Activated CD4-positive, alpha-beta T cell treated with anti-CD3 and anti-CD28 coated beads, Interleukin-10, Interleukin-2, amounts not matched to agents 100 ng/mL and 50 ng/mL, durations not matched to agents 16 hours and 8 hours (primary cell): ENCODE results near the gene ALAD.
A peak's percentile ranks its signal among the peaks of the same experiment; 100 is the strongest.
"Not testable (repeated sequence)": the region's sequence is repeated elsewhere in the genome, so short reads cannot be mapped to it uniquely, and the experiment has no call there.

Source experiments
- DNase-seq: peaks from one replicate; pipeline ENCODE4 v3.0.0-alpha.2; 2020

ALAD gene

GRCh38 chr9:113401027-113401792 is at the start of gene ALAD:
Gene ALAD, minus strand, starts transcription at chr9:113401284. Its CDS starts 7,725 bp downstream, at chr9:113393559.
- peak; percentile 100 for DNase-seq

- DNase-seq: no peak
Measured at GRCh38 chr9:113449376-113449775, 48.3 kb upstream of the ALAD start.

GRCh38 chr9:113446323-113446740 is 45.2 kb upstream of the ALAD start:
- DNase-seq: peak; percentile 28

GRCh38 chr9:113444736-113445135 is 43.7 kb upstream of the ALAD start:
- DNase-seq: no peak

- not testable (repeated sequence) for DNase-seq
Measured at GRCh38 chr9:113437716-113438115, 36.6 kb upstream of the ALAD start.

GRCh38 chr9:113436728-113437515 is 35.8 kb upstream of the ALAD start:
- no peak for DNase-seq

GRCh38 chr9:113431191-113431590 is 30.1 kb upstream of the ALAD start:
- no peak for DNase-seq

- no peak for DNase-seq
Measured at GRCh38 chr9:113428062-113428615, 27.1 kb upstream of the ALAD start.

GRCh38 chr9:113427629-113428028 is 26.5 kb upstream of the ALAD start:
- DNase-seq: no peak

GRCh38 chr9:113426701-113427100 is 25.6 kb upstream of the ALAD start:
- no peak for DNase-seq

- DNase-seq: no peak
Measured at GRCh38 chr9:113425072-113425471, 24.0 kb upstream of the ALAD start.

- DNase-seq: no peak
Measured at GRCh38 chr9:113421726-113422125, 20.6 kb upstream of the ALAD start.

GRCh38 chr9:113417370-113417769 is 16.3 kb upstream of the ALAD start:
- no peak for DNase-seq

GRCh38 chr9:113416149-113416721 is 15.2 kb upstream of the ALAD start:
- no peak for DNase-seq

GRCh38 chr9:113410207-113410864 is 9.3 kb upstream of the ALAD start, which contains the start of the genes C9orf43 and POLE3:
Gene C9orf43, plus strand, starts transcription at chr9:113410747. Its CDS starts 2,747 bp downstream, at chr9:113413494.
Gene POLE3, minus strand, starts transcription at chr9:113410675. Its CDS starts 382 bp downstream, at chr9:113410293.
- DNase-seq: peak; percentile 97

GRCh38 chr9:113409883-113410206 is 8.8 kb upstream of the ALAD start:
- DNase-seq: no peak

GRCh38 chr9:113409481-113409880 is 8.4 kb upstream of the ALAD start:
- DNase-seq: no peak

- DNase-seq: peak; percentile 71
Measured at GRCh38 chr9:113406873-113407511, 5.9 kb upstream of the ALAD start.

GRCh38 chr9:113406353-113406752 is 5.3 kb upstream of the ALAD start:
- DNase-seq: not testable (repeated sequence)

GRCh38 chr9:113403646-113404045 is 2.6 kb upstream of the ALAD start:
- no peak for DNase-seq

GRCh38 chr9:113399646-113400200 is 1.4 kb downstream of the ALAD start:
- DNase-seq: no peak

GRCh38 chr9:113398796-113399195 is 2.3 kb downstream of the ALAD start:
- DNase-seq: no peak
